Gastroesophageal sphincter (tissue), 4 donors: Measurements from ENCODE around the gene NTMT1. TPM values are rescaled to one million over a fixed set of nuclear protein-coding genes. Genes with fewer than 3 reads are reported as not detected.
A peak's percentile ranks its signal among the peaks of the same experiment; 100 is the strongest.

Source experiments
- ATAC-seq: fragments of 150-250 bp; one replicate; pipeline ENCODE4 v1.9.1; 2016; ENCODE audit warnings: mild to moderate bottlenecking, moderate library complexity
- H3K27ac ChIP-seq, 4 donors: fragments of 200-600 bp; sonication (generic) in 3 of 4; 1 replicate in 3 of 4; 2 replicates in 1 of 4; pipeline ENCODE4 v1.5.1; 2016 to 2019
- H3K27me3 ChIP-seq: fragments of 200-600 bp; sonication (generic); one replicate; pipeline ENCODE4 v1.5.1; 2019
- H3K36me3 ChIP-seq, 2 donors: fragments of 200-600 bp; sonication (generic); one replicate each; pipeline ENCODE4 v1.5.1; 2019; ENCODE audit warnings: control low read depth in 1 of 2
- H3K4me1 ChIP-seq, 3 donors: fragments of 200-600 bp; sonication (generic); 1 replicate in 2 of 3; 2 replicates in 1 of 3; pipeline ENCODE4 v1.5.1; 2016 to 2019; ENCODE audit warnings: control low read depth in 2 of 3
- H3K4me3 ChIP-seq, 2 donors: fragments of 200-600 bp; sonication (generic); one replicate each; pipeline ENCODE4 v1.5.1; 2019; ENCODE audit warnings: mild to moderate bottlenecking in 1 of 2, moderate library complexity in 1 of 2
- H3K9me3 ChIP-seq, 3 donors: fragments of 200-600 bp; sonication (generic); one replicate each; pipeline ENCODE4 v1.5.1; 2017 to 2019; ENCODE audit warnings: control low read depth in 2 of 3
- EP300 ChIP-seq: sonication (generic); formaldehyde crosslinking; IDR thresholded peaks from one replicate; pipeline ENCODE4 v1.6.1; 2017; ENCODE audit warnings: antibody characterized with exemption, mild to moderate bottlenecking
- POLR2A ChIP-seq, 2 donors: fragments of 450-650 bp; IDR thresholded peaks; one replicate each; pipeline ENCODE4 v1.6.1; 2017; ENCODE audit warnings: antibody characterized with exemption in 2 of 2, mild to moderate bottlenecking in 2 of 2, moderate library complexity in 1 of 2
- POLR2AphosphoS5 ChIP-seq: sonication (generic); formaldehyde crosslinking; IDR thresholded peaks from one replicate; pipeline ENCODE4 v1.6.1; 2017; ENCODE audit warnings: antibody characterized with exemption
- WGBS, 2 donors: methylation state at CpG; one replicate each; pipeline ENCODE4 v1.1.5; 2018; ENCODE audit warnings: low coverage in 1 of 2; 5-methylcytosine and 5-hydroxymethylcytosine counted together
- total RNA-seq, 4 donors: library from RNA; depleted of rRNA; stranded (reverse); fragments of >200 nt; gene quantifications; one replicate each; pipeline ENCODE4 v1.1.0, GENCODE V29; 2016
- TF ChIP-seq, protein P1 (sequence below), 4 experiments: fragments of 200-600 bp in 2 of 4; fragments of 450-650 bp in 2 of 4; sonication (generic) in 1 of 4; IDR thresholded peaks; one replicate each; pipeline ENCODE4 v1.5.1; 2017 to 2019; ENCODE audit warnings: antibody characterized with exemption in 4 of 4, mild to moderate bottlenecking in 2 of 4, moderate library complexity in 2 of 4

NTMT1 gene
- total RNA-seq, 4 donors from 2014 or later = 12.8 to 24.0 (median 21.8) TPM

GRCh38 chr9:129619787-129620668, 5.9 kb upstream of the NTMT1 start:
- WGBS, 2 donors = no CpG with 5 or more reads among the region's 82 CpGs
- peak overlapping the region; percentile 25 to 68 for H3K4me3 ChIP-seq
- TF ChIP-seq, protein P1, sequence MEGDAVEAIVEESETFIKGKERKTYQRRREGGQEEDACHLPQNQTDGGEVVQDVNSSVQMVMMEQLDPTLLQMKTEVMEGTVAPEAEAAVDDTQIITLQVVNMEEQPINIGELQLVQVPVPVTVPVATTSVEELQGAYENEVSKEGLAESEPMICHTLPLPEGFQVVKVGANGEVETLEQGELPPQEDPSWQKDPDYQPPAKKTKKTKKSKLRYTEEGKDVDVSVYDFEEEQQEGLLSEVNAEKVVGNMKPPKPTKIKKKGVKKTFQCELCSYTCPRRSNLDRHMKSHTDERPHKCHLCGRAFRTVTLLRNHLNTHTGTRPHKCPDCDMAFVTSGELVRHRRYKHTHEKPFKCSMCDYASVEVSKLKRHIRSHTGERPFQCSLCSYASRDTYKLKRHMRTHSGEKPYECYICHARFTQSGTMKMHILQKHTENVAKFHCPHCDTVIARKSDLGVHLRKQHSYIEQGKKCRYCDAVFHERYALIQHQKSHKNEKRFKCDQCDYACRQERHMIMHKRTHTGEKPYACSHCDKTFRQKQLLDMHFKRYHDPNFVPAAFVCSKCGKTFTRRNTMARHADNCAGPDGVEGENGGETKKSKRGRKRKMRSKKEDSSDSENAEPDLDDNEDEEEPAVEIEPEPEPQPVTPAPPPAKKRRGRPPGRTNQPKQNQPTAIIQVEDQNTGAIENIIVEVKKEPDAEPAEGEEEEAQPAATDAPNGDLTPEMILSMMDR (IDR thresholded peaks at IDR 0.05) = peak in 2 of 4 experiments; percentile 11 to 15
- TF ChIP-seq POLR2A (IDR thresholded peaks at IDR 0.05) = no peak
- H3K9me3 ChIP-seq = no peaks in the 10 kb centered on the region
- peaks cover 10% of the 10 kb centered on the region for H3K27me3 ChIP-seq
- H3K36me3 ChIP-seq = no peaks in the 10 kb centered on the region
- H3K27ac ChIP-seq = peak overlapping the region in 3 of 4 donors; percentile 37 to 77 (median 55)
- peak; percentile 54 for ATAC-seq
- peaks cover 0 to 30% (median 9%) of the 10 kb centered on the region in 3 donors for H3K4me1 ChIP-seq

DNA sequence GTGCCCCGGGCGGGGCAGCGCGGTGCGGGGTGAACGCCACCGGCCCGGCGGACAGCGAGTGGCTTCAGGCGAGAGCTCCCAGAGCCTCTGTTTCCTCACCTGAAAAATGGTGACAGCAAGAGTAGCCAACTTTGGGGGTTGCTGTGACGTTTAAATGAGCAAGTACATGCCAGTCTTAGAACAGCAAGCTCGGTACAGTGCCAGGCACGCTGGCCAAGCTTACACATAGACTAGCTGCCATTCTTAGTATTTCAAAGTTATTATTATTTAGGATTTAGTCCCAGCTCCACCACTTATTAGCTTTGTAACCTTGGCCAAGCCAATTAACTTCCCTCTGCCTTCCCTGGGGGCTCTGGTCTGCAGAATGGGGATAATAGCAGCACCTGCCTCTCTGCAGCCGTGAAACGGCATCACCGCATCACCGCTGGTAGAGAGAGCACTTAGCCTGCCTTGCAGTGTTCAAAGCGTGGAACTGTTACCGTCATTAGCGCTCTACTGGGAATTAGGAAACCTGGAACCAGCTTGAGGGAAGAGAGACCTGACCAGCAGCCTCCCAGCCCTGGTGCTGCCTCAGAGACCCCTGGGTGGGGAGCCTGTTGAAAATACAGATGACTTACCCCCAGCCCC, 5.2 kb upstream of the NTMT1 start, which contains the start of gene C9orf50:
TSS of gene C9orf50 (minus strand) at position 433 of the 627 bp plus-strand sequence. CDS start 527 bp downstream, outside the sequence.
- peak within 1 kb of the TSS in 3 of 4 donors; percentile 37 to 77 (median 55) for H3K27ac ChIP-seq
- peaks cover 10% of the 10 kb centered on the region for H3K27me3 ChIP-seq
- H3K36me3 ChIP-seq = no peaks in the 10 kb centered on the region
- peaks cover 0 to 38% (median 9%) of the 10 kb centered on the region in 3 donors for H3K4me1 ChIP-seq
- H3K9me3 ChIP-seq = no peaks in the 10 kb centered on the region
- WGBS, 2 donors = 8 to 14% methylated on average over 2 to 3 of the region's 21 CpGs
- H3K4me3 ChIP-seq = peak within 1 kb of the TSS; percentile 25 to 68
- TF ChIP-seq, protein P1 (IDR thresholded peaks at IDR 0.05) = no peak
- TF ChIP-seq POLR2AphosphoS5 = no peak
- TF ChIP-seq EP300 = no peak
- no peak for TF ChIP-seq POLR2A (IDR thresholded peaks at IDR 0.05)
- no peak for ATAC-seq

DNA sequence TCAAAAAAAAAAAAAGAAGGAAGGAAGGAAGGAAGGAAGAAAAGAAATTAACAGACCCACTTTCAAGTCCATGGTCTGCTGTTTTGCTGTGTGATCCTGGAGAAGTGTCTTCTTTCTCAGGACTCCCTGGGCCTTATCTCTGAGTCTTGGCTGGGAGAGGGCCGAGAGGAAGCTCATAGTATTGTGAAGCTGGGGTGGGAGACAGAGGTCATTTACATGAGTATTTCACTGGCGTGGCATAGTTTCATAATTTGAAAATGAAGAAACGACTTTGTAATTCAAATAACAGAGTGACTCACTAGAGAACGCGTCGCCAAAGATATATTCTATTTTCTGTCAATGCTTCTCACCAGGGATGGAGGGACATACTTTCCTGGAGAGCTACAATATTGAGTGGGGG, 2.6 kb upstream of the NTMT1 start:
- TF ChIP-seq, protein P1 (IDR thresholded peaks at IDR 0.05) = no peak
- TF ChIP-seq POLR2A (IDR thresholded peaks at IDR 0.05) = no peak
- H3K4me3 ChIP-seq = no peak overlapping the region
- no peaks in the 10 kb centered on the region for H3K9me3 ChIP-seq
- H3K27me3 ChIP-seq = peaks cover 10% of the 10 kb centered on the region
- H3K4me1 ChIP-seq = peaks cover 0 to 60% (median 26%) of the 10 kb centered on the region in 3 donors
- H3K27ac ChIP-seq = no peak overlapping the region
- H3K36me3 ChIP-seq = no peaks in the 10 kb centered on the region
- WGBS, 2 donors = 64 to 89% methylated on average over 5 to 6 of the region's 6 CpGs
- no peak for ATAC-seq

GRCh38 chr9:129624168-129624759, 1.7 kb upstream of the NTMT1 start:
- 0 to 32% methylated on average over 1 to 11 of the region's 12 CpGs for WGBS, 2 donors
- TF ChIP-seq POLR2A (IDR thresholded peaks at IDR 0.05) = no peak
- TF ChIP-seq, protein P1 (IDR thresholded peaks at IDR 0.05) = peak in 3 of 4 experiments; percentile 57 to 85 (median 66)
- no peak for TF ChIP-seq POLR2AphosphoS5
- no peak for TF ChIP-seq EP300
- H3K27me3 ChIP-seq = peaks cover 10% of the 10 kb centered on the region
- H3K9me3 ChIP-seq = no peaks in the 10 kb centered on the region
- no peak for ATAC-seq
- H3K36me3 ChIP-seq = no peaks in the 10 kb centered on the region
- peak overlapping the region in 1 of 4 donors; percentile 93 for H3K27ac ChIP-seq
- peaks cover 0 to 69% (median 31%) of the 10 kb centered on the region in 3 donors for H3K4me1 ChIP-seq
- no peak overlapping the region for H3K4me3 ChIP-seq
